ENCODE measurements around the gene LGALS4. TPM values are rescaled to one million over a fixed set of nuclear protein-coding genes. Genes with fewer than 3 reads are reported as not detected.
A peak's percentile ranks its signal among the peaks of the same experiment; 100 is the strongest.

Gene LGALS4
- total and polyA plus RNA-seq, 4 experiments from 2014 or later = 4.7 to 6.1 TPM; not detected in 2

DNA sequence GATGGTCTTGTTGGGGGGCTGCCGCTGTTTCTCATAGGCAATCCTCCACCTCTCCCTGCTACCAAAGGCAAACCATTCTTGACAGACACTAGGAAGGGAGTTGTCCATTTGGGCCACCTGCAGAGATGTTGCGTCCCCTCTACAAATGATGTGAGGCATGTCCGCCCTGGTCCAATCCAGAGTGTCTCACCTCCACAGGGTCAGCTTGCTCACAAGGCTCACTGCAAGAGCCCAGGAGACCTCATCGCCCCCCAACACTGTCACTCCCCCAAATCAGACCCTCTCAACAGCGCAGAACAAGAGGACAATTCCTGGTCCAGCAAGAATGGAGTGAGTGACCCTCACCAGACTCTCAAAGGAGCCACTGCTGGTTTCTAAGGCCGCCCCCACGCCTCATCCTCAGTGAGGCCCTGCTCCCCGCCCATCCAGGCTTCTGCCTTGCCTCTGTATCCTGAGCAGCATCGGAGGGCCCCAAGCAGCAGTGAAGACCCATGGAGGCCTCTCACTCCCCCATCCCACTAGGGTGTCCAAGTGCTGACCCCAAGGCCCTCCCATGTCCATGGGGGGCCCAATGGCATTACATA lies 30.5 kb upstream of the LGALS4 start:
- peaks cover 46 to 92% (median 74%) of the 10 kb centered on the region in 4 donors for H3K4me1 Mint-ChIP-seq
- H3K4me3 Mint-ChIP-seq = peak overlapping the region in 6 of 8 donors; percentile 80 to 91 (median 85)
- peaks cover 0 to 1% of the 10 kb centered on the region in 2 donors for H3K27me3 Mint-ChIP-seq
- H3K27ac Mint-ChIP-seq = peak overlapping the region; percentile 25 to 99 (median 94)
- peaks cover 89% of the 10 kb centered on the region for H3K4me1 ChIP-seq (ENCODE audit: insufficient read depth, low read length)
- H3K27ac ChIP-seq (ENCODE audit: low read depth, low read length) = peak overlapping the region; percentile 34
- H3K27me3 ChIP-seq (ENCODE audit: insufficient read depth, low read length) = no peaks in the 10 kb centered on the region
- ChIA-PET POLR2A (ENCODE audit: partially characterized antibody) (interaction anchor here (1.2 to 1.7 kb wide), 4 partner anchors 11 to 109 kb away, joined by 3 to 11 read pairs (median 7); partner anchors contain the start of gene ECH1), CTCF (ENCODE audit: partially characterized antibody) (interaction anchor here (1.1 to 2.7 kb wide), 4 partner anchors 12 to 87 kb away, joined by 3 to 16 read pairs (median 8); partner anchors contain the start of genes ECH1, MRPS12 and SARS2)
- no peak for DNase-seq
- no peaks in the 10 kb centered on the region for H3K9me3 ChIP-seq (ENCODE audit: control insufficient read depth in 1 of 2, low read length in 2 of 2)
- intact Hi-C loops (cut with micrococcal nuclease) = no loop called here
- H3K36me3 Mint-ChIP-seq = peaks cover 78 to 88% of the 10 kb centered on the region in 2 donors
- H3K36me3 ChIP-seq (ENCODE audit: insufficient read depth, low read length) = peaks cover 80% of the 10 kb centered on the region
- peaks cover 0 to 14% (median 0%) of the 10 kb centered on the region in 8 donors for H3K9me3 Mint-ChIP-seq
- H3K4me3 ChIP-seq (ENCODE audit: low read length in 2 of 2) = no peak overlapping the region

DNA sequence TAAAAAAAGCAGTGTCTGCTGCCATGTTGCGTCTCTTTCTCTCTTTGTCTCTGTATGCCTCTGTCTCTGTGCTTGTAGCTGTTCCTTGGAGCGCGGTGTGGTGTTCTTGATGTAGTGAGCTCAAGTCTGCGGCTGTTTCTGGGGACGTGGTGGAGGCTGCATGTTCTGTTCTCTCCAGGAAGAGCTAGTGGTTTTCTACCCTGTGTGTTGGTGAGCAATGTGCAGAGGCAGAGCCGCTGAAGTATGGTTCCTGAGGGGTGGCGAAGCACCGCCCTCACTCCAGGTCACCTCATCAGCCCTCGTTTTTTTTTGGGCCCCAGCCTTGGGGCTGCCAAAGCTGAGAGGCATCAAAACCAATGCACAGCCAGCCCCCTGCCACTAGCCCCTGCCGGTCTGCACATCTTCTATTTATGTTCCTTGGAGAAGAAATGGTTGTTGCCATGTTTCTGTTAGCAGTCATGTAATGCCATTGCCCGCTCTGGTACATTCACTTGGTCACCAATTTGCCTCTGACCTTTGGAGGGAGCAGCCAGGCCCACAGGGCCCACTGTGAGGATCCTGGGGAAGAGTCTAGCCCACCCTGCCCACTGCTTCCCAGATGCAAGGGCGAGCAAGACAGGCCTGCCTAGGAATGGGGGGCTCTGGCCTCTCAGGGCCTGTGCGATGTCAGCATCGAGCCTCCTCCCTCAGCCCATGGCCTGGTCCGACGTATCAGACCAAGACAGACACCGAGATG lies 29.9 kb upstream of the LGALS4 start:
- H3K9me3 Mint-ChIP-seq = peaks cover 0 to 14% (median 0%) of the 10 kb centered on the region in 8 donors
- intact Hi-C loops (cut with micrococcal nuclease) = loop anchor here (1.0 kb wide), 3 partner anchors 8 to 27 kb away; partner anchors contain the start of gene ECH1
- peaks cover 83% of the 10 kb centered on the region for H3K4me1 ChIP-seq (ENCODE audit: insufficient read depth, low read length)
- ChIA-PET CTCF (ENCODE audit: partially characterized antibody) (interaction anchor here (0.6 to 2.7 kb wide), 9 partner anchors 10 to 88 kb away, joined by 3 to 16 read pairs (median 5); partner anchors contain the start of genes ECH1, MRPS12 and SARS2), POLR2A (ENCODE audit: partially characterized antibody) (interaction anchor here (0.6 to 5.6 kb wide), 26 partner anchors 9 to 440 kb away, joined by 3 to 52 read pairs (median 4); partner anchors contain the start of genes ECH1, EIF3K, FAM98C and NFKBIB)
- peak overlapping the region; percentile 77 to 91 (median 82) for H3K4me3 Mint-ChIP-seq
- peak overlapping the region; percentile 34 for H3K27ac ChIP-seq (ENCODE audit: low read depth, low read length)
- peak in 4 of 5 donors; percentile 74 to 85 (median 76) for DNase-seq
- H3K27me3 ChIP-seq (ENCODE audit: insufficient read depth, low read length) = no peaks in the 10 kb centered on the region
- peaks cover 41 to 85% (median 68%) of the 10 kb centered on the region in 4 donors for H3K4me1 Mint-ChIP-seq
- H3K36me3 ChIP-seq (ENCODE audit: insufficient read depth, low read length) = peaks cover 83% of the 10 kb centered on the region
- H3K4me3 ChIP-seq (ENCODE audit: low read length in 2 of 2) = peak overlapping the region in 1 of 2 donors; percentile 42
- H3K9me3 ChIP-seq (ENCODE audit: control insufficient read depth in 1 of 2, low read length in 2 of 2) = no peaks in the 10 kb centered on the region
- peaks cover 0 to 1% of the 10 kb centered on the region in 2 donors for H3K27me3 Mint-ChIP-seq
- peaks cover 74 to 89% of the 10 kb centered on the region in 2 donors for H3K36me3 Mint-ChIP-seq
- H3K27ac Mint-ChIP-seq = peak overlapping the region; percentile 90 to 99 (median 96)

DNA sequence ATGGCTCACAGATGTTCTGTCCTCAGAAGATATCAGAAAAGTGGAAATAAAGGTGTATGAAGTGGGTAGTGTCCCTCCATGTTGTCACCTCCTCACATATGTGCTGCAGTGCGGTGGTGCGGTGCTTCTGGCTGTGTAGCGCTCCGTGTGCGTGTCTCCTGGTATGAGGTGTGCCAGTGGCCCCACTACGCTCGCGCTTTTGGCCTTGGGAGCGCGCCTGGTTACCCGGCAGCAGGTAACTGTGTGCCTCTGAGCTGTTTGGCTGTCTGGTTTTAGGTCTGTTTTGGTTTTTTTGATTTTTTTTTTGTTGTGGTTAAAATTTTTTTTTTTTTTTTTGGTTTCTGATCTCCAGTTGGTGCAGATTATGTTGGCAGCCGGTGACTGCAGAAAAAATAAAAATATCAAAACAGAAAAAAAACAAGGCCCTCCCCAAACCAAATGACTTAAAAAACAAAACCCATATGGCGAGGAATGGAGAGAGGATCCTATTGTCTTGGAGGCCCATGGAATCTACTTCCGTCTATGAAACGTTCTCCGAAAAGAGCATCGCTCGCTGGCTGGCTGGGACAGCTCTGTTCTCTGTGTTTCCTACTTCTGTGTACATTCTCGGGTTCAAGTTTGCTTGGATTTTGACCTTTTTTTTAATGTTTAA lies 29.2 kb upstream of the LGALS4 start:
- Histone ChIP-seq H3K9me3 (ENCODE audit: control insufficient read depth in 1 of 2, low read length in 2 of 2) (no peaks in the 10 kb centered on the region), H3K27me3 (ENCODE audit: insufficient read depth, low read length) (no peaks in the 10 kb centered on the region), H3K36me3 (ENCODE audit: insufficient read depth, low read length) (peaks cover 83% of the 10 kb centered on the region), H3K27ac (ENCODE audit: low read depth, low read length) (peak overlapping the region; percentile 34), H3K4me3 (ENCODE audit: low read length in 2 of 2) (peak overlapping the region in 1 of 2 donors; percentile 42), H3K4me1 (ENCODE audit: insufficient read depth, low read length) (peaks cover 76% of the 10 kb centered on the region)
- peaks cover 0 to 1% of the 10 kb centered on the region in 2 donors for H3K27me3 Mint-ChIP-seq
- DNase-seq = peak; percentile 69 to 84 (median 72)
- intact Hi-C loops (cut with micrococcal nuclease) = loop anchor here (1.0 kb wide), 3 partner anchors 8 to 27 kb away; partner anchors contain the start of gene ECH1
- H3K4me3 Mint-ChIP-seq = peak overlapping the region; percentile 77 to 91 (median 82)
- peaks cover 39 to 78% (median 61%) of the 10 kb centered on the region in 4 donors for H3K4me1 Mint-ChIP-seq
- H3K27ac Mint-ChIP-seq = peak overlapping the region; percentile 90 to 99 (median 96)
- peaks cover 75 to 89% of the 10 kb centered on the region in 2 donors for H3K36me3 Mint-ChIP-seq
- peaks cover 0 to 14% (median 0%) of the 10 kb centered on the region in 8 donors for H3K9me3 Mint-ChIP-seq
- ChIA-PET POLR2A (ENCODE audit: partially characterized antibody) (interaction anchor here (0.6 to 5.6 kb wide), 26 partner anchors 8 to 545 kb away, joined by 3 to 52 read pairs (median 4); partner anchors contain the start of genes ECH1, EIF3K, FAM98C and NFKBIB), CTCF (ENCODE audit: partially characterized antibody) (interaction anchor here (0.6 to 2.7 kb wide), 9 partner anchors 10 to 89 kb away, joined by 3 to 16 read pairs (median 5); partner anchors contain the start of genes ECH1, MRPS12 and SARS2)

DNA sequence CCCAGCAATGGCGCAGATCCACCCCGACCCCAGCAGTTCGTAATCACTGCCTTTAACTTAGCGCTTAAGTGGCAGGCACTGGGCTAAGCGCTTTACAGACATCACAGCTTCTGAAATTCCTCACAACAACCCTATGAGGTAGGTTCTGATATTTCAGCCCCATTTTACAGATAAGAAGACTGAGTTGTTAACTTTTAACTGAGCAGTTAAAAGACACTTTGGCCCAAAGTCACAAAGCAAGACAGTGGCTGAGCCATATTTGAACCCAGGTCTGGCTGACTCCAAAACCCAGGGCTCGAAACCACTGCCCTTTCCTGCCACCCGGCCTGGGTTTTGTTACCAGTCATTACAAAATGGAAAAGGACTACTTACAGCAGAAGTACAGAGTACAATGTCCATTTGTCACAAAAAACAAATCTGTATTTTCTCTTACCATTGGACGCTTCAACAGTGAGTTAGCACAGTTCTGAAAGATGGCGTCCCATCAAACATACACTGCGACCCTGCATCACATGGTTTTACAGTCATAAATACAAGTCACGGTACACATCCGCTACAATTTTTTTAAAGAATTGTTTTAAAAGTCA lies 28.5 kb upstream of the LGALS4 start:
- H3K4me1 ChIP-seq (ENCODE audit: insufficient read depth, low read length) = peaks cover 71% of the 10 kb centered on the region
- Mint-ChIP-seq H3K9me3 (peaks cover 0 to 14% (median 0%) of the 10 kb centered on the region in 8 donors), H3K4me3 (peak overlapping the region; percentile 57 to 91 (median 80)), H3K27ac (peak overlapping the region; percentile 80 to 99 (median 96)), H3K27me3 (peaks cover 0 to 1% of the 10 kb centered on the region in 2 donors), H3K36me3 (peaks cover 76 to 92% of the 10 kb centered on the region in 2 donors), H3K4me1 (peaks cover 38 to 73% (median 59%) of the 10 kb centered on the region in 4 donors)
- no peak overlapping the region for H3K4me3 ChIP-seq (ENCODE audit: low read length in 2 of 2)
- H3K36me3 ChIP-seq (ENCODE audit: insufficient read depth, low read length) = peaks cover 84% of the 10 kb centered on the region
- CTCF ChIA-PET (ENCODE audit: partially characterized antibody) = interaction anchor here (0.9 to 2.7 kb wide), 7 partner anchors 10 to 439 kb away, joined by 3 to 16 read pairs (median 5); partner anchors contain the start of genes ECH1, FAM98C, MRPS12 and SARS2
- POLR2A ChIA-PET (ENCODE audit: partially characterized antibody) = interaction anchor here (0.6 to 5.6 kb wide), 12 partner anchors 8 to 545 kb away, joined by 3 to 52 read pairs (median 8); partner anchors contain the start of genes ECH1 and RINL
- no peak for DNase-seq
- H3K27ac ChIP-seq (ENCODE audit: low read depth, low read length) = peak overlapping the region; percentile 34
- no peaks in the 10 kb centered on the region for H3K9me3 ChIP-seq (ENCODE audit: control insufficient read depth in 1 of 2, low read length in 2 of 2)
- intact Hi-C loops (cut with micrococcal nuclease) = no loop called here
- no peaks in the 10 kb centered on the region for H3K27me3 ChIP-seq (ENCODE audit: insufficient read depth, low read length)

DNA sequence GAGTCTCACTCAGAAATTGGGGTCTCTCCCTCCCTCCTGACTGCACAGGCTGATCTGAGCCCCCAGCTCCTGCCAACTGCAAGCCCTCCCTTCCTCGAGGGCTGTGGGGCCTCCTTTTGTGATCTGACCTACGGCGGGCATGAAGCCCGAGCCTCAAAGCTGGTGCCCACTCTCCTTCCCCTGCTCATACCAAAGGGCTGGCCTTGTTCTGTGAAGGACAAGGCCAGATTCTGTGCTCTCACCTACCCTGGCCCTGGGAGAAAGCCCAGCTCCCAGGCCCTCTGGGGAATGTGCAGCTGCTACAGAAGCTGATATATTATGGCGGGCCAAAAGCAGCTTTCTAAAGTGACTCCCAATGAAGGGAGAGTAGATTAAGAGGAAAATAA lies 27.8 kb upstream of the LGALS4 start:
- peak overlapping the region in 3 of 8 donors; percentile 39 to 78 (median 61) for H3K4me3 Mint-ChIP-seq
- no peaks in the 10 kb centered on the region for H3K9me3 ChIP-seq (ENCODE audit: control insufficient read depth in 1 of 2, low read length in 2 of 2)
- H3K27ac ChIP-seq (ENCODE audit: low read depth, low read length) = peak overlapping the region; percentile 34
- H3K4me1 ChIP-seq (ENCODE audit: insufficient read depth, low read length) = peaks cover 64% of the 10 kb centered on the region
- no peak overlapping the region for H3K4me3 ChIP-seq (ENCODE audit: low read length in 2 of 2)
- H3K9me3 Mint-ChIP-seq = peaks cover 0 to 14% (median 0%) of the 10 kb centered on the region in 8 donors
- ChIA-PET CTCF (ENCODE audit: partially characterized antibody) (interaction anchor here (0.9 to 2.7 kb wide), 4 partner anchors 10 to 438 kb away, joined by 3 to 16 read pairs (median 7); partner anchors contain the start of genes ECH1, FAM98C and RINL), POLR2A (ENCODE audit: partially characterized antibody) (interaction anchor here (0.7 to 5.6 kb wide), 6 partner anchors 9 to 71 kb away, joined by 3 to 52 read pairs (median 14); partner anchors contain the start of genes ECH1 and RINL)
- peaks cover 84% of the 10 kb centered on the region for H3K36me3 ChIP-seq (ENCODE audit: insufficient read depth, low read length)
- H3K27me3 Mint-ChIP-seq = peaks cover 0 to 1% of the 10 kb centered on the region in 2 donors
- DNase-seq = no peak
- peak overlapping the region in 5 of 7 donors; percentile 60 to 99 (median 86) for H3K27ac Mint-ChIP-seq
- intact Hi-C loops (cut with micrococcal nuclease) = no loop called here
- H3K4me1 Mint-ChIP-seq = peaks cover 34 to 66% (median 53%) of the 10 kb centered on the region in 4 donors
- H3K27me3 ChIP-seq (ENCODE audit: insufficient read depth, low read length) = no peaks in the 10 kb centered on the region
- peaks cover 73 to 91% of the 10 kb centered on the region in 2 donors for H3K36me3 Mint-ChIP-seq

Data from CD4-positive, alpha-beta memory T cell (primary cell).